GM21360 (cell line): Measurements from ENCODE around the gene UBN1.

ENCODE experiments used
- ATAC-seq: cut with Tn5 transposase; IDR thresholded peaks from one replicate; pipeline ENCODE4 v1.9.1; 2021; ENCODE audit warnings: mild to moderate bottlenecking, moderate library complexity; ENCODE audit not compliant: unreplicated experiment

Gene UBN1, protein sequence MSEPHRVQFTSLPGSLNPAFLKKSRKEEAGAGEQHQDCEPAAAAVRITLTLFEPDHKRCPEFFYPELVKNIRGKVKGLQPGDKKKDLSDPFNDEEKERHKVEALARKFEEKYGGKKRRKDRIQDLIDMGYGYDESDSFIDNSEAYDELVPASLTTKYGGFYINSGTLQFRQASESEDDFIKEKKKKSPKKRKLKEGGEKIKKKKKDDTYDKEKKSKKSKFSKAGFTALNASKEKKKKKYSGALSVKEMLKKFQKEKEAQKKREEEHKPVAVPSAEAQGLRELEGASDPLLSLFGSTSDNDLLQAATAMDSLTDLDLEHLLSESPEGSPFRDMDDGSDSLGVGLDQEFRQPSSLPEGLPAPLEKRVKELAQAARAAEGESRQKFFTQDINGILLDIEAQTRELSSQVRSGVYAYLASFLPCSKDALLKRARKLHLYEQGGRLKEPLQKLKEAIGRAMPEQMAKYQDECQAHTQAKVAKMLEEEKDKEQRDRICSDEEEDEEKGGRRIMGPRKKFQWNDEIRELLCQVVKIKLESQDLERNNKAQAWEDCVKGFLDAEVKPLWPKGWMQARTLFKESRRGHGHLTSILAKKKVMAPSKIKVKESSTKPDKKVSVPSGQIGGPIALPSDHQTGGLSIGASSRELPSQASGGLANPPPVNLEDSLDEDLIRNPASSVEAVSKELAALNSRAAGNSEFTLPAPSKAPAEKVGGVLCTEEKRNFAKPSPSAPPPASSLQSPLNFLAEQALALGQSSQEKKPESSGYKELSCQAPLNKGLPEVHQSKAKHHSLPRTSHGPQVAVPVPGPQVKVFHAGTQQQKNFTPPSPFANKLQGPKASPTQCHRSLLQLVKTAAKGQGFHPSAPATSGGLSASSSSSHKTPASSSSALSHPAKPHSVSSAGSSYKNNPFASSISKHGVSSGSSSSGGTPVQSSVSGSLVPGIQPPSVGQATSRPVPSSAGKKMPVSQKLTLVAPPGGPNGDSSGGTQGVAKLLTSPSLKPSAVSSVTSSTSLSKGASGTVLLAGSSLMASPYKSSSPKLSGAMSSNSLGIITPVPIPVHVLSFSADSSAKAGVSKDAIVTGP (N-terminal part only)

DNA sequence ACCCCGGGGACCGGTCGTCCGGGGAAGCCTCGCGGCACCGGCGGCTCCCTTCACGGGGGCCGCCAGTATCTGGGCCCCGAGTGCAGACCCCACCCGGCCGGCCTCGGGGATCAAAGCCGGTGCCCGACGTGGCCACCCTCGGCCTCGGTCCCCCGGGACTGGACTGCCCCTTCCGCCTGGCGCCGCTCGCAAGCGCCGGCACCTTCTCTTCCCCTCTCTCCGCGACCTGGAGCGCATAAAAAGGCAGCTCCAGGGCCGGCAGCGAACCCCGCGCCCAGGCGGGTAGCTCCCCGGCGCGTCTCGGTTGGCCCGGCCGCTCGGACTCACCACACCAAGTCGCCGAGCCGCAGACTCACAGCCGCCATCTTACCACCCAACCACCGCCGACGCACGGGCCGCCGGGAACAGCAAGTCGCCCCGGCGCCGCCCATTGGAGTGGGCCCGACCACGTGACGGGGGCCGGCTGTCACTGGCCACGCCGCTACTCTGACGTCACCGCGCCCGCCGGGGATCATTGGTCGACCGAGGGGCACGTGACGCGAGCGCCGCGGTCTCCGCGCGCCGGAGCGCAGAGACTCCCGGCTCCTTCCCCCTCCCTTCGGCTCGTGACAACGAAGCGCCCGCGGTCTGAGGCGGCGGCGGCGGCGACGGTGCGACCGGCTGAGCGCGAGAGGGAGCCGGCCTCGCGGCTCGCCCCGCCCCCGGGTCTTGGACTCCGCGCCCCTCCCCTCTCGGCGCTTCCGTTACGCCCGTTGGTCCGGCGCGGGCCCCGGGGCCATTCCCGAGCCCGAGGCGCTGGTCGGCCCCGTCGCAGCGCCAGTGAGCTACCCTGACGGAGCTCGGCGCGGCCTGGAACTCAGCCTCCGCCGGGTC, at the start of gene UBN1, which contains the start of gene GLYR1:
UBN1 (plus strand) TSS at position 581 of the 873 bp plus-strand sequence. CDS start 5,437 bp downstream, outside the sequence.
GLYR1 (minus strand) TSS at position 388 of the 873 bp plus-strand sequence; CDS start at position 365, 23 bp downstream.
- ATAC-seq: peak; percentile 87

DNA sequence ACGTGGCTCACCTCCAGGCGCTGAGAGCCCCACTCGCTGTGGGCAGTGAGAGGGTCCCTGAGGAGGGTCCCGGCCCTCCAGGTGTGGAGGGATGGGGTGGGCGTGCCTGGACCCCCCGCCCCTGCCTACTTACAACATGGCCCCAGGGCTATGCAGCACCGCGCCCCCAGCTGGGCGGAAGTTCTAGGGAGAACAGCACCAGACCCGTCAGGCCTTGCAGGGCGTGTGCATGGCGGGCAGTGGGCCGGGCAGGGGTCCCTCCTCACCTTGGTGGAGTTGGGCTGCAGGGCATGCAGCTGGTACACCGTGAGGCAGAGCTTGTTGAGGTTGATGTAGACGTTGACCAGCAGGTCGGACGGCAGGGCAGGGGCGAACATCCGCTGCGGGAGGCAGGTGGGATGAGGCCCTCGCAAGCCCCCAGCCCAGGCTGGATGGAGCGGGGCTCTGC, 49.5 kb upstream of the UBN1 start:
- no peak for ATAC-seq

DNA sequence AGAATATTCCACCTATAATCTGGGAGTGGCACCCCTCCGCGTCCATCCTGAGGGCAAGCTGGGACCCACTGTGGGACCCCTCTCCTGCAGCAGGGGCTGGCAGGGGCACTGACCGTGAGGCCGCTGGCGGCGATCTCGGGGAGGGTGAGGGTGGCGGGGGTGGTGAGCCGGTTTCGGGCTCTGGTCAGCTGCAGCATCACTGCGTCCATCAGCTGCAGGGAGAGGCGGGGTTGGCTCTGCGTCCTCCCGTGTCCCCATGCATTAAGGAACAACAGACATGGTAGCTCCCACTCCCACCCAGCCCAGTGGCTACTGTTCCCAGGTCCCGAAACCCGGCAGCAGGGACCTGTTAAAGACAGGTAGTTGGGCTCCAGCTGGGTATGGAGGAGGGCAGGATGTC, 48.8 kb upstream of the UBN1 start:
- no peak for ATAC-seq

DNA sequence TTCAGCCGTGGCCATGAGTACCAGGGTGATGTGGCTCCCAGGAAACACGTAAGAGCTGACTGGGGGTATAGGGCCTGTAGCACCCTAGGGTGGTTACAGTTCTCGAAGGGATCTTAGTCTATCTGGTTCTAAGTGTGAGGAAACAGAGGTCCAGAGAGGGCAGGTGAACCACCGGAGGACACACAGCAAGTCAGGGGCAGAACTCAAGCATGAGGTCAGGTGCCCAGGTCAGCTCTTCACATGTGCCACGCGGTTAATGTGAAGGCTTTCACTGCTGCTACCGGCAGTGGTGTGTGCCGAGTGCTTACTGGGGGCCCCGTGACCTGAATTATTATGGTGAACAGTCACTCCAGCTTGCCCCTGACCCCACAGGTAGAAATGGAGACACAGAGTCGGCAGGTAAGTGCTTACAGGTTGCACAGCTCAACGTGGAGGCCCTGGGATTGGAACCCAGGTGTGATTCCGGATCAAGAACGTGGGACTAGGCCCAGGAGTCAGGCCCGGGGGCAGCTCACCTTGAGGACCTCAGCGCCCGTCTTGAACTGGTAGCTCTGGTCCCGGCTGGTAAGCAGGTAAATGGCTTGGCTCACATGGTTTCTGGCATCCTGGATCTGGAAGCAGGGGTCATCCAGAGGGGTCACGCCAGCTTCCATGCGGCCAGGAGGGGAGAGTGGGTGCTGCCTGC, 48.0 kb upstream of the UBN1 start:
- ATAC-seq: no peak

DNA sequence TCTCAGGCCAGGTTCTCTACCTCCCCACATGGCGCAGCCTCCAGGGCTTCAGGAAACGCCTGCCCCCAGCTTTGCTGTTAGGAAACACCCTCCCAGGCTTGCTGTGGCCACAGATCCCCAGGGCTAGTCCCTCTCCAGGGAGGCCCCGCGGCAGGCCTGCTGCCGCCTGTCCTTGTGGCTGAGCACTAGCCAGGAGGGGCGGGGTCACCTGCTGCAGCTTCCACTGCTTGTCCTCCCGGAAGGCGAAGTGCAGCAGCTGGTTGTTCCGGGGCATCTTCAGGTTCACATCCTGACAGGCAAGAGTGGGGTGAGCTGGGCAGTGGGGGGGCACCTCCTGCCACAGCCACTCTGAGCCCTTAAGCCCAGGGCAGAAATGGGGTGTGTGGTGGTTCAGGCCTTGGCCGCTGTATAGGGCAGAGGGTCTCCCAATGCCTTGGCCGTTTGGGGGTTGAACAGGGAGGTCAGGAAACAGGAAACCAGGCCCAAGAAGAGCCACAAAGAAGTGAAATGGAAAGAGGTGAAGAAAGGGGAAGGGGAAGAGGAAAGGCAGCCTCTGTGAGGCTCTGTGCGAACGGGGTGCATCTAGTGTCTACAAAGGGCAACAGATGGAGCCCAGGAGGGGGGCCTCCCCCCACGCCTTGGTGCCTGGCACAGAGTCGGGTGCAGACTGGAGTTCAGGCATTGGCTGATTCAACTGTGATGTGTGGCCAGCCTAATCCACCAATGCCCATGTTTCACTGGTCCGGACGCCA, 46.8 kb upstream of the UBN1 start:
- no peak for ATAC-seq

DNA sequence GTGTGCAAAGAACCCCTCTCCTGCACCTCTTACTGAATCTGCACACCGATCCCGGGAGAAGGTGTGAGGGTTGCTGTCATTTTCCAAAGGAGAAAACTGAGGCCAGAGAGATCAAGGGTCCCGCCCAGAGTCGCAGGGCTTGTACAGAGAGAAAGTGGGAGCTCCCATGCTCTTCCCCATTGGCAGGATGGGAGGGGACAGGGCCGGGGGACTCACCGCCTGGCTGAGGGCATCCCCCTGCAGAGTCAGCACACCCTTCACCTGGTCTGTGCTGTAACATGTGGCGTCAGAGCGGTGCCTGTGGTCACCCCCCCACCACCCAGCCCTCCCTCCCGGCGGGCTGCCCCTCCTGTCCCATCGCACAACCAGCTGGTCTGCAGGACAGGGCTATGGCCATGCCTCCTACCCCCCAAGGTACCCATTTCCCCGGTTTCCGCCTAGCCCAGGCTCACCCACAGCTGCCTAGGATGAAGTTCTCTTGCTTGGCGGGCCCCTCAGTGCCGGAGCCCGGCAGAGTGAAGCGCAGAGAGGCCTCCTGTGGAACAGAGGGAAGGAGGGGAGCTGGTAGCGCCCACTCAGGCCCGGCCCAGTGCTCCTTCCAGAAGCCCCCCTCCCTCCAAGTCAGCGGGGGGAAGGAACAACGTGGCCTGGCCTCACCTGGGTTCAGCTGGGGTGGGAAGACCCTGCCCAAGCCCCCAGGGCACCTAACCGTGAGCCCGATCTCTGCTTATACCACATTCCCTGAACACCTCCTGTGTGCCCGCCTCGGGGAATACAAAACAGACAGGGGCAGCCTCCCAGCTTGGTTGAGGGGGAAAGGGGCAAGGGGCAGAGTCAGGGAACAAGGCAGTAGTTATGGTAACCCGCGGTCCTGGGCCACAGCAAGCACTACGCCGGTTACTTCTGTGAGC, 46.0 kb upstream of the UBN1 start:
- no peak for ATAC-seq

DNA sequence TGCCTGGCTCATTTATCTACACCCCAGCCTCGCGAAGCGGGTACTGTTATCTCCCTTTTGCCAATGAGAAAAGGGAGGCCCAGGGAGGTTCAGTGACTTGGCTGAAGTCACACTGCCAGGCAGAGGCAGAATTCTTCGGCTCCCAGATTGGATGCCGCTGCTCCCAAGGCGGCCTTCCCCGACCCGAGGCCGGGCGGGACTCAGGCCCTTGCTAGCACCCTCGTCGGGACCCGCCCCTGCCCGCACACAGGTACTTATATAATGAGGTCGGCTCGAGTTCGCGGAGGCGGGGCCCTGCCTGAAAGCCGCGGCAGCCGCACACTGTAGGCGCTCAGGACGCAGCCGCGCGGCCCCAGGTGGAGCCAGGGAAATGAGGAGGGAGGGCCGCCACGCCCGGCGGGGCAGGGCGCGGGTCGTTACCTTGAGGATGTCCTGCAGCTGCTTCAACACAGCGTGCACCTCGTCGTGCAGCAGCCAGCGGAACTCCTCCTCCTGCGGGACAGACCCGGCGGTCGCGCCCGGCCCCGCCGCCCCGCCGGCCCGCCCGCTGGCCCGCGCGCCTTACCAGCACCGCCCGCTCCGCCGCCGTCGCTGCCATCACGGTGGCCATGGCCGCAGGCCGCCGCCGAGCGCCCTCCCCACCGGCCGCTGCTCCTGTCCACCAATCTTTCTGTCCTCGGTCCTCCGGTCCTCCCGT, 45.2 kb upstream of the UBN1 start, which contains the start of gene ROGDI:
ROGDI (minus strand) TSS at position 672 of the 697 bp plus-strand sequence; CDS start at position 610, 62 bp downstream.
- peak; percentile 47 for ATAC-seq

DNA sequence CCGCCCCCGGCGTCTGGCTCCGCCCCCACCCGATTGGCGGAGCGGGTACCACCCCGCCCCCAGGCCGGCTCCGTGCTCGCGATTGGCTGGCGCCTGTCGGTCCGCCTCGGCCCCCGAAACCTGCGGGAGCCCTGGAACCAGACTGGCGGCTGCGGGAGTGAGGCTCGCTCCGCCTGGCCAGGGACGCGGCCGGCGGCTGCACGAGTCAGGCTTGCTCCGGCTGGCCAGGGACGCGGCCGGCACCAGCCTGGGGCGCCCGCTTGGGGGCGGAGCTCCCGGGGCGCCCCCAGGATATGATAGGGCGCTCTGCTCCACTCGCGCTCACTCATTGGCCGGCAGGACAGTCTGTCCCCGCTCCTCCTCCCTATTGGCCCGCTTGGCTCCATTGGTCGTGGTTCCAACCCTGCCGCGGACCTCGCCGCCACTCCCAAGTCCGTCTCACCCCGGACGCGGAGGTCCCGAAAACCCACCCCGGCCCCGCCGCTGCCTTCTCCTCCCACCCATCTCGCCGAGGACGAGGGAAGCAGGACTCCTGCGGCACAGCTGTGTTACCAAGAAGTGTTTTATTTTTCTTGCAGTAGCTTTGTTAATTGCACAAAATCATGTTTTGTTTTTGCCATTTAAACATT, 44.5 kb upstream of the UBN1 start:
- ATAC-seq: peak; percentile 92

DNA sequence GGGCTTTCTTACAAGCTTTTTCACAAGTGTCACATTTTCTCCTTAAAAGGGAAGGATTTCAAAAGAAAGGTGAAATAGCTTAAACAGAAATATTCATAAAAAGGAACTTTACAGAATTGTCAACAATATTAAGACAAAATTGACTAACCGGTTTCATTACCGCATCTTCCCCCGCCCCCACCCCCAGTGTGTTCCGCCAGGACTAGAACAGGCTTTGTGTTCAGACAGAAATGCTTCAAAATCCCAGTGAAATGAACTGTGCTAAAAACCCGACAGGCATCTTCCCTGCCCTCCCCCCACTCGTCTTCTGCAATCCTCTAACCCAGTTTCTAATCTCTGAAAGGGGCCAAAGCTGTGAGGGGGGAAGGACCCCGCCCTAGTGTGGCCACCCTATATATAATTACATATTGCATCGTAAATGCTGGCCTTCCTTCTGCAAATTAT, 43.9 kb upstream of the UBN1 start:
- ATAC-seq: no peak

DNA sequence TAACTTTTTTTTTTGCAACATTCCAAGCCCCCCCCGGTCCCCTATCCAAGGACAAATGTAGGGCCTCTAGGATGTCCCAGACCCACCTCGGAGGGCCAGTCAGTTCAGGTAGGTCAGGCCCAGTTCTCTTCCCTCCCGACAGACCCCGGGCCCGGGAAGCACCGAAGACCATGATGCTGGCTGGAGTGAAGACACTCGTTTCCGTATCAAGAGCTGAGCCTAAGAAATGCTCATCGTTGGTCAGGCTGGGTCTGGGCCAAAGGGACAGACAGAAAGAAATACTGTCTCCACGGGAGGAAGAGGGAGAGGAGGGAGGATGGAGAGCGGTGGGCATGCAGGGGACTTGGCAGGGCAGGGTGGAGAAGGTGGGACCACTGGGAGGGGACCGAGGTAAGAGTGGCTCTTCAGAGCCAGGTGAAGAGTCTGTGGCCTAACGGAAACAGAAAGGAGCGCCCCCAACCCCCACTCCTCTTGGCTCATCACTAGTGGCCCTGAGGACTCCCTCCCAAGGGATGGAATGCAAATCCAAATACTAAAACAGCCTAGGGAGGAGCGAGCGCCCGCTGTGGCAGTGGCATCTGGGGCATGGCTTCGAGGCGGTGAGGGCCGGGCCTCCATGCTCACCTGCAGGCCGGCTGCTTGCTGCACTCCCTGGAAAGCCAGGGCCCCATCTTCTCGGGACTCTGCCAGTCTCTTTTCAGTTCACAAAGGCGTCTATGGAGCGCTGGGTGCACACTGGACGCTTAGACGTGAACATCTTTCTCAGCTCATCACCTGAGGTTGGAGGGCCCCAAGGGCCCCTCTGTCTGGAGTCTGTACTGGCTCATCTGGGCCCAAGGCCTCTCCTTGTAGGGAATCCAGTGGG, 43.2 kb upstream of the UBN1 start:
- no peak for ATAC-seq

DNA sequence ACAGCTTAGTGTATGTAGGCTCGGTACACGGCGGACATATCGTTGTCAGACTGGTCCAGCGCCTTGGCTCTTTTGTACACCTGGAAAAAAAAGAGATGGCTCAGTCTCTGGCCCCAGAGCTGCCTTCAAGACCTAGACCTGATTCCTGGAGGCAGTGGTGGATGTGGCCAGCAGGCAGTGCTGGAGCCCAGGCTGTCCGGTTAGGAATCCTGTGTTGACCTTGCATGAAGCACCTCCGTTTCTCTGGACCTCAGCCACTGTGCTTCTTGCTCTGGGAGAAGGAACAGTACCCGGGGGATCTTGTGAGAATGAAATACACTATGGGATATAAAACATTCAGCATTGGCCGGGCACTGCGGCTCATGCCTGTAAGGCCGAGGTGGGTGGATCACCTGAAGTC, 42.0 kb upstream of the UBN1 start:
- no peak for ATAC-seq

DNA sequence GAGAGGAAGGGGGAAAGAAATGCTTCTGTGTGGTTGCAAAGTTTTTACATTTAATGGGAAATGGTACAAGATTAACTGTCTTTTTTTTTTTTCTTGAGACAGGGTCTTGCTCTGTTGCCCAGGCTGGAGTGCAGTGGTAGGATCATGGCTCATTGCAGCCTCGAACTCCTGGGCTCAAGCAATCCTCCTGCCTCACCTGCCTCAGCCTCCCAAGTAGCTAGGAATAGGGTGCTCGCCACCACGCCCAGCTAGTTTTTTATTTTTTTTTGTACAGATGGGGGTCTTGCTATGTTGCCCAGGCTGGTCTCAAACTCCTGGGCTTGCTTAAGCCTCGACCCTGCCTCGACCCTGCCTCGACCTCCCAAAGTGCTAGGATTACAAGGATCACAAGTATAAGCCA, 41.0 kb upstream of the UBN1 start:
- no peak for ATAC-seq

DNA sequence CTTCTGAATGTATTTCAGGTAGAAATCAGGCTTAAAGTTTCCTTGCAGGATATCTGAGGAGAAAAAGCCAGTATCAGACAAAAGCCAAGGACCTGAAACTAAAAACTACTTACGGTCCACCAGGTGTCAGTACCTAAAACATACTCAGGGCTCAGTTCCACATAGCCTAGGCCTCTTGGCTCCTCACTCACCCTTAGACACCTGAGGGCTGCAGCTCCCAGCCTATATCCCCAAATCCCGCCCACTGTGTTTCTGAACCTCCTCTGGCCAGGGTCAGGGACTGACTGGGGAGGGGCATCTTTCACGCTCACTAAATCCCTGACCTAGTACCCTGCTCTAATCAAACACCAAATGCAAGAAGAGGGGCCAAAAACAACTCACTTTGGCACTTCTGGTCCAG, 36.0 kb upstream of the UBN1 start:
- no peak for ATAC-seq

DNA sequence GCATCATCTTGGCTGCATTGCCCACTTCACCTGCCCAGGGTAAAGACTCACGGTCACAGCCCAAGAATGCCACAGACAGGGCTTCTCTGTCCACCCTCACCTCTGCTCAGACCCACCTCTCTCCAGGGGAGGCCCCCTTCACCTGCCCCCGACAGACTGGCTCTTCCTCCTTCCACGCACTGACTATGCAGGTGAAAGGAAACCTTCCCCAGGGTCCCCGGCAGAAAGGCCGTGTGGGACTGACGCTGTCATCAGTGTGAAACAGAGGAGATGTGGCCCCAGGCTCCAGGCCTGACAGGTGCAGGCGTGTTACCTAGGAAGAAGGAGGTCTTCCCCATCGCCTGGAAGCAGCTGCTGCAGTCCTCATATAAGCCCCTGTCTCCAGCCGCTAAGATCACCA, 35.5 kb upstream of the UBN1 start:
- no peak for ATAC-seq

DNA sequence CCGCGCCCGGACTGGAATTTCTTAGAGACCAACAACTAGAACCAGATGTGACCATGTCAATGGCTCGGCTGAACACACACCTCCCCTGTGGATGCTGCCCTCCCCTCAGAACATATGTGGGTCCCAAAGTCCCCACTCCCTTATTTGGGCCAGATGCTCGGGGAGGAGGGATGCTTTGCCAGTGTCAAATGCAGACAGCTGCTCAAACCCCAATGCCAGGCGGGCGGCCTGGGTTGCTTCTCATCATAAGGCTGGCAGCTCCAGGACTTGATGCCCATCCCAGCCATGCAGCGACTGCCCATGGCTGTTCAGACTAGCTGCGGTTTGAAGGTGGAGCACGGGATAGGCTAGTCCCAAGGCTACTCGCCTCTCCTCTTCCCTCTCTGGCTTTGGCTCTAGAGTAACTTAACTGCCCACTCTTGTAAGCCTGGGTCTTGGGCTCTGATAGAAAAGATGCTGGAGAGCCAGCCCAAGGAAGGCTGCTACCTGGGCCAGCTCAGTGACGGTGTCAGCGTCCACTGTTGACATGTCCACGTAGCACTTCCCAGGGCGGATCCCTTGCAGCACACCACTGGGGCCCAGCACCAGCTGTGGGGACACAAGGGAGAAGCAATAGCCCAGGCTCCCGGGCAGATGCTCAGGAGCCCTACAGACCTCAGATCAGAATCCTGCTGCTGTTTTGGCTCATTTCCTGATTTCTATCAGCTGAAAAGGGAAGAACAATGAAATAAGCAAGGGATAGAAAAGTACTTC, 33.9 kb upstream of the UBN1 start:
- no peak for ATAC-seq
